Subcutaneous adipose tissue (tissue), 4 donors: Measurements from ENCODE around the gene ANKRD66. TPM values are rescaled to one million over a fixed set of nuclear protein-coding genes. Genes with fewer than 3 reads are reported as not detected.

Experiments
- CTCF ChIP-seq: fragments of 450-650 bp; IDR thresholded peaks from one replicate; pipeline ENCODE4 v1.5.1; 2016; ENCODE audit warnings: low read depth, mild to moderate bottlenecking, control low read depth, antibody characterized with exemption, moderate library complexity
- total RNA-seq, 4 donors: library from RNA; depleted of rRNA; stranded (reverse); fragments of >200 nt; gene quantifications; one replicate each; pipeline ENCODE4 v1.1.0, GENCODE V29; 2016

Gene ANKRD66
- total RNA-seq, 4 donors from 2014 or later = not detected

GRCh38 chr6:46756469-46757213 is 9.9 kb downstream of the ANKRD66 start:
- no peak for TF ChIP-seq CTCF

GRCh38 chr6:46757214-46757596 is 10.5 kb downstream of the ANKRD66 start:
- no peak for TF ChIP-seq CTCF

GRCh38 chr6:46758960-46759753 is 12.4 kb downstream of the ANKRD66 start:
- no peak for TF ChIP-seq CTCF

GRCh38 chr6:46760925-46761324 is 14.2 kb downstream of the ANKRD66 start:
- TF ChIP-seq CTCF = no peak

- no peak for TF ChIP-seq CTCF
Measured at GRCh38 chr6:46763466-46763865, 16.7 kb downstream of the ANKRD66 start.

- TF ChIP-seq CTCF = no peak
Measured at GRCh38 chr6:46764961-46765360, 18.2 kb downstream of the ANKRD66 start.

GRCh38 chr6:46772016-46772415 is 25.3 kb downstream of the ANKRD66 start:
- no peak for TF ChIP-seq CTCF
